Measurements from ENCODE around the gene ARPC1B.
"Not testable (repeated sequence)": the region's sequence is repeated elsewhere in the genome, so short reads cannot be mapped to it uniquely, and the experiment has no call there.

ARPC1B gene

GRCh38 chr7:99374111-99375064, at the start of gene ARPC1B:
Gene ARPC1B, plus strand, starts transcription at chr7:99374730. Its CDS starts 10,985 bp downstream, at chr7:99385715.
- Histone ChIP-seq H2AFZ (ENCODE audit: low read depth, low read length) (peak within 1 kb of the TSS; percentile 90), H3K36me3 (ENCODE audit: insufficient read depth, low read length) (peaks cover 2% of the 10 kb centered on the region), H3K4me3 (ENCODE audit: low read length) (peak within 1 kb of the TSS; percentile 58), H3K27me3 (ENCODE audit: insufficient read depth, low read length) (no peaks in the 10 kb centered on the region), H3K4me1 (ENCODE audit: insufficient read depth, low read length) (no peaks in the 10 kb centered on the region), H3K9me3 (ENCODE audit: low read length) (no peaks in the 10 kb centered on the region)

DNA sequence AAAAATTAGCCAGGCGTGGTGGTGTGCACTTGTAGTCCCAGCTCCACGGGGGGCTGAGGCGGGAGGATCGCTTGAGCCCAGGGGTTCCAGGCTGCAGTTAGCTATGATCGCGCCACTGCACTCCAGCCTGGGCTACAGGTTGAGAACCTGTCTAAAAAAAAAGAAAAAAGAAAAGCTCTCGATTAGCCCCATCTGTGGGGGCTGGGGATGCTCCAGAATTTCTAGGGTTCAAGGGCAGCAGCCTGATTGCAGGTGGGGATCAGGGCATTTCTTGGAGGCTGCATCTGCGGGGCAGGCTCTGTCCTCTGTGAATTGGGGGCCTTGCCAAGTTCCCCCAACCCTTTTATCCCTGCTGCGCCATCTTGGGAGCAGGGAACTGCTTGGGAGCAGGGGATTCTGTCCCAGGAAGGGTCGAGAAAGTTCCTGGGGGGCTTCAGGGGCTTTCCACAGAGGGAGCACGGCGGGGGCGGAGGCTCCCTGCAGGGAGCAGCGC, 49.5 kb upstream of the ARPC1B start:
- no peaks in the 10 kb centered on the region for H3K9me3 ChIP-seq (ENCODE audit: low read length)
- peaks cover 14% of the 10 kb centered on the region for H3K4me1 ChIP-seq (ENCODE audit: insufficient read depth, low read length)
- no peaks in the 10 kb centered on the region for H3K27me3 ChIP-seq (ENCODE audit: insufficient read depth, low read length)
- H3K4me3 ChIP-seq (ENCODE audit: low read length): peak overlapping the region; percentile 92
- H3K36me3 ChIP-seq (ENCODE audit: insufficient read depth, low read length): peaks cover 6% of the 10 kb centered on the region
- peak overlapping the region; percentile 82 for H2AFZ ChIP-seq (ENCODE audit: low read depth, low read length)

- H3K9me3 ChIP-seq (ENCODE audit: low read length): no peaks in the 10 kb centered on the region
- peak within 1 kb of the TSS; percentile 86 for H2AFZ ChIP-seq (ENCODE audit: low read depth, low read length)
- peaks cover 6% of the 10 kb centered on the region for H3K36me3 ChIP-seq (ENCODE audit: insufficient read depth, low read length)
- peak within 1 kb of the TSS; percentile 92 for H3K4me3 ChIP-seq (ENCODE audit: low read length)
- H3K27me3 ChIP-seq (ENCODE audit: insufficient read depth, low read length): no peaks in the 10 kb centered on the region
- peaks cover 14% of the 10 kb centered on the region for H3K4me1 ChIP-seq (ENCODE audit: insufficient read depth, low read length)
Observed at GRCh38 chr7:99325592-99326407, 48.7 kb upstream of the ARPC1B start, which contains the start of gene ARPC1A. Gene ARPC1A, plus strand, starts transcription at chr7:99325898. Its CDS starts 7,456 bp downstream, at chr7:99333354.

DNA sequence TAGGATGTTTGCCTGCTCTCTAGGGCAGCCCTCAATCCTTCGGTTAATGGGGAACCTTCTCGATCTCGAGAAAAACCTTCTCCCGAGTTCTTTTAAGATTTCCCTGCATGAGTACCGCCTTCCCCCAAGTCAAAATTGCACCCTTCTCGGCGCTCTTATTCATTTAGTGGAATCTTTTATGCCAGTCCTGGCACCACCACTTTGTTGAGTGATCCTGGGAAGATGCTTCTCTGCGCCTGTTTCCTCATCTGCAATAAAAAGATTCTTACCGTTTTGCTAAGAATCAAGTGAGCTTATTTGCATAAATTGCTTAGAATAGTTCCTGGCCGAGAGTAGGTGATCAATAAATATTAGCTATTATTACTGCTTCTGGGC, 48.1 kb upstream of the ARPC1B start:
- Histone ChIP-seq H3K36me3 (ENCODE audit: insufficient read depth, low read length) (peaks cover 8% of the 10 kb centered on the region), H3K27me3 (ENCODE audit: insufficient read depth, low read length) (no peaks in the 10 kb centered on the region), H3K9me3 (ENCODE audit: low read length) (no peaks in the 10 kb centered on the region), H2AFZ (ENCODE audit: low read depth, low read length) (peak overlapping the region; percentile 86), H3K4me3 (ENCODE audit: low read length) (peak overlapping the region; percentile 92), H3K4me1 (ENCODE audit: insufficient read depth, low read length) (peaks cover 14% of the 10 kb centered on the region)

DNA sequence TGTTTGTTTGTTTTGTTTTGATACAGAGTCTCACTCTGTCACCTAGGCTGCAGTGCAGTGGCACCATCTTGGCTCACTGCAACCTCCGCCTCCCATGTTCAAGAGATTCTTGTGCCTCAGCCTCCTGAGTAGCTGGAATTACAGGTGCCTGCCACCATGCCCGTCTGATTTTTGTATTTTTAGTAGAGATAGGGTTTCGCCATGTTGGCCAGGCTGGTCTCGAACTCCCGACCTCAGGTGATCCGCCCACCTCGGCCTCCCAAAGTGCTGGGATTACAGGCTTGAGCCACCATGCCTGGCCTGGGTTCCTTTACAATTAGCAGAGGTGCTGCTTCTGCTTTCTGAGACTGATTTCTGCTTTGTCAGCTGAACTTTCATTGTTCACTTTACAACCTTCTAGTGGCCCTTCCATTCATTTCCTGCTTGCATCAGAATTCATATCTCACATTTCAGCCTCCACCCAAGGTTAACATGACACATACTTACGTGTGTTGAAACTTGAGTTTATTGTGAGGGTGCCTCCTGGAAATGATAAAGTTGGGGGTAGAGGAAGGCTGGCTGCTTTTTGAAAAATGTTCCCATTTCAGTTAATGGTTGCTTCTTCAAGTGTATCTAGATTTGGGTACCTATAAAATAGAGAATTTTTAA, 44.1 kb upstream of the ARPC1B start:
- peaks cover 27% of the 10 kb centered on the region for H3K36me3 ChIP-seq (ENCODE audit: insufficient read depth, low read length)
- not testable (repeated sequence) for H2AFZ ChIP-seq (ENCODE audit: low read depth, low read length); H3K4me1 ChIP-seq (ENCODE audit: insufficient read depth, low read length); H3K4me3 ChIP-seq (ENCODE audit: low read length); H3K9me3 ChIP-seq (ENCODE audit: low read length); H3K27me3 ChIP-seq (ENCODE audit: insufficient read depth, low read length)

DNA sequence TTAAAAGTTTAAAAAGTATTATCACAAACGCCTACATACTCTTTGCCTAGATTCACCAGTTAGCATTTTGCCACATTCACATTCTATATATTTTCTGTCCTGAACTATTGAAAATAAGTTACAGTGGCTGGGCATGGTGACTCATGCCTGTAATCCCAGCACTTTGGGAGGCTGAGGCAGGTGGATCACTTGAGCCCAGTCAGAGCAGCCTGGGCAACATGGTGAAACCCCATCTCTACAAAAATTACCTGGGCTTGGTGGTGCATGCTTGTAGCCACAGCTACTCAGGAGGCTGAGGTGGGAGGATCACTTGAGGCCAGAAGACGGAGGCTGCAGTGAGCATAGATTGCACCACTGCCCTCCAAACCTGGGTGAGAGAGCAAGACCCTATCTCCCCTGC, 43.5 kb upstream of the ARPC1B start:
- peaks cover 31% of the 10 kb centered on the region for H3K36me3 ChIP-seq (ENCODE audit: insufficient read depth, low read length)
- no peaks in the 10 kb centered on the region for H3K9me3 ChIP-seq (ENCODE audit: low read length)
- H3K4me3 ChIP-seq (ENCODE audit: low read length): no peak overlapping the region
- H2AFZ ChIP-seq (ENCODE audit: low read depth, low read length): no peak overlapping the region
- H3K27me3 ChIP-seq (ENCODE audit: insufficient read depth, low read length): no peaks in the 10 kb centered on the region
- peaks cover 6% of the 10 kb centered on the region for H3K4me1 ChIP-seq (ENCODE audit: insufficient read depth, low read length)

- no peaks in the 10 kb centered on the region for H3K27me3 ChIP-seq (ENCODE audit: insufficient read depth, low read length)
- H3K4me1 ChIP-seq (ENCODE audit: insufficient read depth, low read length): no peaks in the 10 kb centered on the region
- H3K9me3 ChIP-seq (ENCODE audit: low read length): no peaks in the 10 kb centered on the region
- H2AFZ ChIP-seq (ENCODE audit: low read depth, low read length): no peak overlapping the region
- peaks cover 73% of the 10 kb centered on the region for H3K36me3 ChIP-seq (ENCODE audit: insufficient read depth, low read length)
- no peak overlapping the region for H3K4me3 ChIP-seq (ENCODE audit: low read length)
Observed at GRCh38 chr7:99339595-99339994, 34.9 kb upstream of the ARPC1B start.

DNA sequence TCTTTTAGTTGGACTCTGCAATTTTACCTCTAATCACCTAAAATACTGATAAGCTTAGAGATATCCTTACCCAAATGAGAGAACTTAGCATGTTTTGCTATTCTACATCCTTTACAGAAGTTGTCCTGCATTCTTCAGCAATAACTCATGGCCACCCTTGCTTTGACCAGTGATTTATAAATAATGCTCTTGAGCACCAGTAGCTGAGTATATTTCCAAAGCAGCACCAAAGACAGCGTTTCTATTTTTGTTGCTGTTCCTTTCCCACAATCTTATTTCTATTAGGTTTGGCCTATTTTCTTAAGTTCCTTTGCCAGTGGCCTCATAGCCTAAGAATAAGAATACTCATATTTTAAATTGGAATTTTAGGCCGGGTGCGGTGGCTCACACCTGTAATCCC, 33.9 kb upstream of the ARPC1B start:
- Histone ChIP-seq H3K27me3 (ENCODE audit: insufficient read depth, low read length) (no peaks in the 10 kb centered on the region), H2AFZ (ENCODE audit: low read depth, low read length) (no peak overlapping the region), H3K36me3 (ENCODE audit: insufficient read depth, low read length) (peaks cover 70% of the 10 kb centered on the region), H3K4me1 (ENCODE audit: insufficient read depth, low read length) (no peaks in the 10 kb centered on the region), H3K4me3 (ENCODE audit: low read length) (no peak overlapping the region), H3K9me3 (ENCODE audit: low read length) (no peaks in the 10 kb centered on the region)

DNA sequence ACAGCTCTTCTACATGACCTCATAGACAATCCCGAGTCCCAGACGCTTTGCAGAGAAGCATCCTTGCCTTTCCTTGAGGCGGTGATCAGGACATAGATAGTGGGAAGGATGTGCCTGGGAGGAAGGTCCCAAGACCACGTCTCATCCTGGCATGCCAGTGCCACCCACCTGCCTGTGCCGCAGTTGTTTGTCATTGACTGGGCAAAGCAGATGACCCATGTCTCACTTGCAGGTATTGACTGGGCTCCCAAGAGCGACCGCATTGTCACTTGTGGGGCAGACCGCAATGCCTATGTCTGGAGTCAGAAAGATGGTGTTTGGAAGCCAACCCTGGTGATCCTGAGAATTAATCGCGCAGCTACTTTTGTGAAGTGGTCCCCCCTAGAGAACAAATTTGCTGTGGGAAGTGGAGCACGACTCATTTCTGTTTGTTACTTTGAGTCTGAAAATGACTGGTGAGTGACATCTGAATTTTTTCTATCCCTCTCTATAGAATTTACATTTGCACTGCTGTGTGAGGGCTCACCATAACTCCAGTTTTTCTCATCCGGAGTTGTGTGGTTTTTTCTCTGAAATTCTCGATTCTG, 30.4 kb upstream of the ARPC1B start:
- Histone ChIP-seq H3K4me1 (ENCODE audit: insufficient read depth, low read length) (no peaks in the 10 kb centered on the region), H3K27me3 (ENCODE audit: insufficient read depth, low read length) (no peaks in the 10 kb centered on the region), H3K9me3 (ENCODE audit: low read length) (no peaks in the 10 kb centered on the region), H3K4me3 (ENCODE audit: low read length) (no peak overlapping the region), H3K36me3 (ENCODE audit: insufficient read depth, low read length) (peaks cover 74% of the 10 kb centered on the region), H2AFZ (ENCODE audit: low read depth, low read length) (no peak overlapping the region)

DNA sequence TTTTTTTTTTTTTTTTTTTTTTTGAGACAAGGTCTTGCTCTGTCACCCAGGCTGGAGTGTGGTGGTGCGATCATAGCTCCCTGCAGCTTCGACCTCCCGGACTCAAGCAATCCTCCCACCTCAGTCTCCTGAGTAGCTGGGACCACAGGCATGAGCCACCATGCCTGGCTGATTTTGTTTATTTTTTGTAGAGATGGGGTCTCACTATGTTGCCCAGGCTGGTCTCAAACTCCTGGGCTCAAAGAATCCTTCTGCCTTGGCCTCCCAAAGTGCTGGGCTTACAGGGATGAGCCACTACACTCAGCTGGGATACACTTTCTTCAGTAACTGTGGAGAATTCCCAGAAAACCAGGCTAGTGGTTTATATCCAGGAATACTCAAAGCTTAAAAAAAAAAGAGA, 23.9 kb upstream of the ARPC1B start:
- not testable (repeated sequence) for H3K4me3 ChIP-seq (ENCODE audit: low read length); H3K4me1 ChIP-seq (ENCODE audit: insufficient read depth, low read length); H2AFZ ChIP-seq (ENCODE audit: low read depth, low read length); H3K27me3 ChIP-seq (ENCODE audit: insufficient read depth, low read length); H3K9me3 ChIP-seq (ENCODE audit: low read length)
- peaks cover 77% of the 10 kb centered on the region for H3K36me3 ChIP-seq (ENCODE audit: insufficient read depth, low read length)

DNA sequence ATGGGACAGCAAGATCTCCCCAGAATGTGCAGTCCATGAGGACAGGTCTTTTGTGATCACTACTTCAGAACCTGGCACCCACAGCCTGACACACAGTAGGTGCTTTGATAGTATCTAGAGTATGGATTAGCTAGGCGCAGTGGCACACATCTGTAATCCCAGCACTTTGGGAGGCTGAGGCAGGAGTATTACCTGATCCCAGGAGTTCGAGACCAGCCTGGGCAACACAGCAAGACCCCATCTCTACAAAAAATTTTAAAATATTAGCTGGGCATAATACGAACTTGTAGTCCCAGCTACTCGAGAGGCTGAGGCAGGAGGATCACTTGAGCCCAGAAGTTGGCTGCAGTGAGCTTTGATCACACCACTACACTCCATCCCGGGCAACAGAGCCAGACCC, 22.3 kb upstream of the ARPC1B start:
- Histone ChIP-seq H3K4me1 (ENCODE audit: insufficient read depth, low read length) (no peaks in the 10 kb centered on the region), H3K4me3 (ENCODE audit: low read length) (no peak overlapping the region), H3K27me3 (ENCODE audit: insufficient read depth, low read length) (no peaks in the 10 kb centered on the region), H2AFZ (ENCODE audit: low read depth, low read length) (no peak overlapping the region), H3K9me3 (ENCODE audit: low read length) (no peaks in the 10 kb centered on the region), H3K36me3 (ENCODE audit: insufficient read depth, low read length) (peaks cover 72% of the 10 kb centered on the region)

DNA sequence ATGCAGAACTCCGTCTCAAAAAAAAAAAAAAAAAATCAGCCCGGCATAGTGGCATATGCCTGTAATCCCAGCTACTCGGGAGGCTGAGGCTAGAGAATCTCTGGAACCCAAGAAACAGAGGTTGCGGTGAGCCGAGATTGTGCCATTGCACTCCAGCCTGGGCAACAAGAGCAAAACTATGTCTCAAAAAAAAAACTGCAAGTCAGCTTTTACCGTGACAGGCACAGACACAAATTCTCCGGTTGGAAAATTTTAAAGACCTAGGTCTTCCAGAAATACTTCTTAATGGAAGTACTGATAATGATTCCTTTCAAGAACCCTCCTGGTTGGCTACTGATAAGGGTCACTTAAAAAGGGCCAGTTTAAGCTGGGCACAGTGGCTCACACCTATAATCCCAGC, 19.4 kb upstream of the ARPC1B start:
- Histone ChIP-seq H3K4me1 (ENCODE audit: insufficient read depth, low read length) (no peaks in the 10 kb centered on the region), H2AFZ (ENCODE audit: low read depth, low read length) (no peak overlapping the region), H3K36me3 (ENCODE audit: insufficient read depth, low read length) (peaks cover 74% of the 10 kb centered on the region), H3K4me3 (ENCODE audit: low read length) (no peak overlapping the region), H3K27me3 (ENCODE audit: insufficient read depth, low read length) (no peaks in the 10 kb centered on the region), H3K9me3 (ENCODE audit: low read length) (no peaks in the 10 kb centered on the region)

All from neuron (in vitro differentiated cells).